SJSA1 (cell line): Measurements from ENCODE around the gene C11orf65. TPM values are rescaled to one million over a fixed set of nuclear protein-coding genes. Genes with fewer than 3 reads are reported as not detected.

ENCODE experiments used
- DNase-seq, 2 experiments: peaks; one replicate each; pipeline ENCODE4 v3.0.0-alpha.2; 2015 to 2020; ENCODE audit warnings: low spot score in 2 of 2, low read depth in 1 of 2
- H3K27ac ChIP-seq: fragments of 250-450 bp; sonication (Bioruptor Pico); 2 replicates; pipeline ENCODE4 v1.5.1; 2020; ENCODE audit warnings: mild to moderate bottlenecking, moderate library complexity
- H3K27me3 ChIP-seq: fragments of 250-450 bp; sonication (Bioruptor Pico); replicated peaks from 2 replicates; pipeline ENCODE4 v1.5.1; 2020; ENCODE audit warnings: mild to moderate bottlenecking, moderate library complexity
- H3K36me3 ChIP-seq: fragments of 250-450 bp; sonication (Bioruptor Pico); 2 replicates; pipeline ENCODE4 v1.5.1; 2020; ENCODE audit warnings: mild to moderate bottlenecking
- H3K4me1 ChIP-seq: fragments of 250-450 bp; sonication (Bioruptor Pico); replicated peaks from 2 replicates; pipeline ENCODE4 v1.6.1; 2021; ENCODE audit warnings: mild to moderate bottlenecking
- H3K4me3 ChIP-seq: fragments of 250-450 bp; sonication (Bioruptor Pico); 2 replicates; pipeline ENCODE4 v1.5.1; 2020; ENCODE audit warnings: mild to moderate bottlenecking
- H3K9me3 ChIP-seq: fragments of 250-450 bp; sonication (Bioruptor Pico); replicated peaks from 2 replicates; pipeline ENCODE4 v1.5.1; 2020; ENCODE audit warnings: mild to moderate bottlenecking
- total RNA-seq: library from RNA; depleted of rRNA; stranded (reverse); fragments of >200 nt; shearing (Covaris generic); gene quantifications from 2 replicates; pipeline ENCODE4 v1.2.3, GENCODE V29; 2014; rRNA removed

The C11orf65 gene
- total RNA-seq, result 3.4 TPM in 1 of 2 replicates, not detected in the other

- Histone ChIP-seq H3K9me3 (no peaks in the 10 kb centered on the region), H3K36me3 (no peaks in the 10 kb centered on the region), H3K27me3 (no peaks in the 10 kb centered on the region), H3K4me1 (0 out of 2 replicates have a peak, but pooled peaks cover 3% of the 10 kb centered on the region), H3K27ac (peak within 1 kb of the TSS; percentile 95), H3K4me3 (peak within 1 kb of the TSS; percentile 50)
- peak; percentile 88 to 90 for DNase-seq
These were observed at the start of gene C11orf65 for GRCh38 chr11:108467091-108467823. TSS of gene C11orf65 (minus strand) at chr11:108467529. CDS start at chr11:108461559, 5,970 bp downstream.

GRCh38 chr11:108516125-108516524 lies 48.8 kb upstream of the C11orf65 start:
- DNase-seq, result no peak
- H3K36me3 ChIP-seq, result no peaks in the 10 kb centered on the region
- H3K27me3 ChIP-seq, result no peaks in the 10 kb centered on the region
- H3K4me3 ChIP-seq, result no peak overlapping the region
- H3K27ac ChIP-seq, result no peak overlapping the region
- H3K9me3 ChIP-seq, result no peaks in the 10 kb centered on the region
- no peaks in the 10 kb centered on the region for H3K4me1 ChIP-seq

- Histone ChIP-seq H3K36me3 (no peaks in the 10 kb centered on the region), H3K27ac (no peak overlapping the region), H3K27me3 (no peaks in the 10 kb centered on the region), H3K4me3 (no peak overlapping the region), H3K4me1 (no peaks in the 10 kb centered on the region), H3K9me3 (no peaks in the 10 kb centered on the region)
- DNase-seq, result no peak
These were observed 45.4 kb upstream of the C11orf65 start for GRCh38 chr11:108512708-108513107.

GRCh38 chr11:108511851-108512474 lies 44.6 kb upstream of the C11orf65 start:
- no peaks in the 10 kb centered on the region for H3K4me1 ChIP-seq
- DNase-seq, result no peak
- H3K27me3 ChIP-seq, result no peaks in the 10 kb centered on the region
- no peaks in the 10 kb centered on the region for H3K36me3 ChIP-seq
- H3K4me3 ChIP-seq, result no peak overlapping the region
- H3K27ac ChIP-seq, result no peak overlapping the region
- no peaks in the 10 kb centered on the region for H3K9me3 ChIP-seq

- DNase-seq, result no peak
- H3K9me3 ChIP-seq, result no peaks in the 10 kb centered on the region
- H3K36me3 ChIP-seq, result no peaks in the 10 kb centered on the region
- H3K27me3 ChIP-seq, result no peaks in the 10 kb centered on the region
- H3K4me3 ChIP-seq, result no peak overlapping the region
- no peak overlapping the region for H3K27ac ChIP-seq
- no peaks in the 10 kb centered on the region for H3K4me1 ChIP-seq
These were observed 41.6 kb upstream of the C11orf65 start for GRCh38 chr11:108508653-108509593.

- Histone ChIP-seq H3K9me3 (no peaks in the 10 kb centered on the region), H3K4me3 (no peak overlapping the region), H3K27ac (no peak overlapping the region), H3K27me3 (no peaks in the 10 kb centered on the region), H3K4me1 (peaks cover 3% of the 10 kb centered on the region), H3K36me3 (no peaks in the 10 kb centered on the region)
- no peak for DNase-seq
These were observed 34.1 kb upstream of the C11orf65 start for GRCh38 chr11:108501396-108501795.

- Histone ChIP-seq H3K9me3 (no peaks in the 10 kb centered on the region), H3K27me3 (no peaks in the 10 kb centered on the region), H3K4me3 (no peak overlapping the region), H3K27ac (no peak overlapping the region), H3K36me3 (no peaks in the 10 kb centered on the region), H3K4me1 (peaks cover 3% of the 10 kb centered on the region)
- no peak for DNase-seq
These were observed 33.4 kb upstream of the C11orf65 start for GRCh38 chr11:108500721-108501120.

- H3K36me3 ChIP-seq, result no peaks in the 10 kb centered on the region
- DNase-seq, result no peak
- no peak overlapping the region for H3K27ac ChIP-seq
- no peaks in the 10 kb centered on the region for H3K27me3 ChIP-seq
- H3K9me3 ChIP-seq, result no peaks in the 10 kb centered on the region
- no peak overlapping the region for H3K4me3 ChIP-seq
- H3K4me1 ChIP-seq, result peaks cover 3% of the 10 kb centered on the region
These were observed 32.8 kb upstream of the C11orf65 start for GRCh38 chr11:108500169-108500568.

GRCh38 chr11:108498816-108499408 lies 31.6 kb upstream of the C11orf65 start:
- Histone ChIP-seq H3K27ac (peak overlapping the region; percentile 96), H3K27me3 (no peaks in the 10 kb centered on the region), H3K4me3 (peak overlapping the region; percentile 62), H3K9me3 (no peaks in the 10 kb centered on the region), H3K36me3 (no peaks in the 10 kb centered on the region), H3K4me1 (peaks cover 3% of the 10 kb centered on the region)
- DNase-seq, result no peak

- Histone ChIP-seq H3K4me3 (peak within 1 kb of the TSS; percentile 62), H3K27me3 (no peaks in the 10 kb centered on the region), H3K27ac (peak within 1 kb of the TSS; percentile 96), H3K4me1 (peaks cover 3% of the 10 kb centered on the region), H3K36me3 (no peaks in the 10 kb centered on the region), H3K9me3 (no peaks in the 10 kb centered on the region)
- DNase-seq, result peak; percentile 50 to 55
These were observed 30.9 kb upstream of the C11orf65 start, which contains the start of gene POGLUT3 for GRCh38 chr11:108498046-108498815. TSS of gene POGLUT3 (minus strand) at chr11:108498384. CDS start at chr11:108498366, 18 bp downstream.

- Histone ChIP-seq H3K4me3 (peak overlapping the region; percentile 62), H3K36me3 (no peaks in the 10 kb centered on the region), H3K4me1 (peaks cover 3% of the 10 kb centered on the region), H3K27ac (peak overlapping the region; percentile 96), H3K9me3 (no peaks in the 10 kb centered on the region), H3K27me3 (no peaks in the 10 kb centered on the region)
- peak; percentile 83 to 87 for DNase-seq
These were observed 30.2 kb upstream of the C11orf65 start for GRCh38 chr11:108497317-108498045.

- DNase-seq, result no peak
- H3K9me3 ChIP-seq, result no peaks in the 10 kb centered on the region
- peaks cover 3% of the 10 kb centered on the region for H3K4me1 ChIP-seq
- H3K4me3 ChIP-seq, result peak overlapping the region; percentile 62
- peak overlapping the region; percentile 96 for H3K27ac ChIP-seq
- no peaks in the 10 kb centered on the region for H3K36me3 ChIP-seq
- no peaks in the 10 kb centered on the region for H3K27me3 ChIP-seq
These were observed 29.4 kb upstream of the C11orf65 start for GRCh38 chr11:108496643-108497256.
